G401 (cell line): ENCODE measurements around the gene VAV3. TPM values are rescaled to one million over a fixed set of nuclear protein-coding genes. Genes with fewer than 3 reads are reported as not detected.
A peak's percentile ranks its signal among the peaks of the same experiment; 100 is the strongest.
"Not testable (repeated sequence)": the region's sequence is repeated elsewhere in the genome, so short reads cannot be mapped to it uniquely, and the experiment has no call there.

Source experiments
- DNase-seq: peaks from one replicate; pipeline ENCODE4 v3.0.0-alpha.2; 2015; ENCODE audit warnings: low spot score
- in situ Hi-C: cut with HindIII; loops from 2 replicates; pipeline ENCODE4 v1.10.0; 2016; ENCODE audit warnings: low sequenced_read_pairs, mixed read lengths
- total RNA-seq: library from RNA; depleted of rRNA; stranded (reverse); fragments of >200 nt; shearing (Covaris generic); gene quantifications from 2 replicates; pipeline ENCODE4 v1.2.3, GENCODE V29; 2014; rRNA removed

The VAV3 gene
- 0.34 TPM in 1 of 2 replicates, not detected in the other for total RNA-seq

- in situ Hi-C loops = no loop called here
- DNase-seq = peak; percentile 41
Measured at GRCh38 chr1:107965110-107965991, at the start of gene VAV3. Gene VAV3, minus strand, starts transcription at chr1:107965180. Its CDS starts 311 bp downstream, at chr1:107964869.

- DNase-seq = no peak
- in situ Hi-C loops = no loop called here
Measured at GRCh38 chr1:108012553-108012952, 47.6 kb upstream of the VAV3 start.

- no peak for DNase-seq
- in situ Hi-C loops = no loop called here
Measured at GRCh38 chr1:108011295-108011694, 46.3 kb upstream of the VAV3 start.

GRCh38 chr1:108010581-108010980 is 45.6 kb upstream of the VAV3 start:
- in situ Hi-C loops = no loop called here
- DNase-seq = no peak

GRCh38 chr1:108009603-108010195 is 44.7 kb upstream of the VAV3 start:
- no peak for DNase-seq
- in situ Hi-C loops = no loop called here

GRCh38 chr1:108007531-108007930 is 42.6 kb upstream of the VAV3 start:
- in situ Hi-C loops = no loop called here
- DNase-seq = no peak

- in situ Hi-C loops = no loop called here
- no peak for DNase-seq
Measured at GRCh38 chr1:108007070-108007469, 42.1 kb upstream of the VAV3 start.

- in situ Hi-C loops, DNase-seq: not testable (repeated sequence)
Measured at GRCh38 chr1:108004919-108005318, 39.9 kb upstream of the VAV3 start.

GRCh38 chr1:108000620-108001111 is 35.7 kb upstream of the VAV3 start:
- in situ Hi-C loops = no loop called here
- peak; percentile 65 for DNase-seq

GRCh38 chr1:108000184-108000583 is 35.2 kb upstream of the VAV3 start:
- peak; percentile 13 for DNase-seq
- in situ Hi-C loops = no loop called here

GRCh38 chr1:107997866-107998265 is 32.9 kb upstream of the VAV3 start:
- DNase-seq = no peak
- in situ Hi-C loops = no loop called here

GRCh38 chr1:107993920-107994319 is 28.9 kb upstream of the VAV3 start:
- peak; percentile 24 for DNase-seq
- in situ Hi-C loops = no loop called here

- DNase-seq = no peak
- in situ Hi-C loops = no loop called here
Measured at GRCh38 chr1:107992347-107992746, 27.4 kb upstream of the VAV3 start.

GRCh38 chr1:107991371-107992066 is 26.5 kb upstream of the VAV3 start:
- in situ Hi-C loops = no loop called here
- no peak for DNase-seq

GRCh38 chr1:107990606-107991005 is 25.6 kb upstream of the VAV3 start:
- in situ Hi-C loops = no loop called here
- DNase-seq = no peak

- in situ Hi-C loops = no loop called here
- no peak for DNase-seq
Measured at GRCh38 chr1:107981277-107981676, 16.3 kb upstream of the VAV3 start.

GRCh38 chr1:107979926-107980325 is 14.9 kb upstream of the VAV3 start:
- DNase-seq = no peak
- in situ Hi-C loops = no loop called here

- in situ Hi-C loops = no loop called here
Measured at GRCh38 chr1:107979088-107979487, 14.1 kb upstream of the VAV3 start.

GRCh38 chr1:107976836-107977235 is 11.9 kb upstream of the VAV3 start:
- DNase-seq = no peak
- in situ Hi-C loops = no loop called here

More at GRCh38 chr1:107979088-107979487, 14.1 kb upstream of the VAV3 start:
- no peak for DNase-seq

- DNase-seq = no peak
- in situ Hi-C loops = no loop called here
Measured at GRCh38 chr1:107976431-107976830, 11.5 kb upstream of the VAV3 start.
